Tibial artery (tissue), 4 donors: ENCODE results near the gene WASF2.

Source experiments
- DNase-seq, 2 donors: peaks; one replicate each; pipeline ENCODE4 v3.0.0-alpha.2; 2019
- H3K27ac ChIP-seq, 2 donors: fragments of 200-600 bp; sonication (generic) in 1 of 2; 1 replicate in 1 of 2; 2 replicates in 1 of 2; pipeline ENCODE4 v1.5.1; 2018 to 2019; ENCODE audit warnings: mild to moderate bottlenecking in 1 of 2
- H3K27me3 ChIP-seq, 2 donors: fragments of 200-600 bp; sonication (generic) in 1 of 2; one replicate each; pipeline versions ENCODE4 v1.5.1 to v1.6.0; 2016 to 2019
- H3K36me3 ChIP-seq, 3 donors: fragments of 200-600 bp; sonication (generic) in 2 of 3; one replicate each; pipeline ENCODE4 v1.5.1; 2016 to 2019; ENCODE audit warnings: mild to moderate bottlenecking in 2 of 3
- H3K4me1 ChIP-seq, 4 donors: fragments of 200-600 bp; sonication (generic) in 2 of 4; 1 replicate in 3 of 4; 2 replicates in 1 of 4; pipeline ENCODE4 v1.5.1; 2016 to 2019
- H3K4me3 ChIP-seq, 2 donors: fragments of 200-600 bp; sonication (generic) in 1 of 2; 1 replicate in 1 of 2; 2 replicates in 1 of 2; pipeline ENCODE4 v1.5.1; 2018 to 2019; ENCODE audit warnings: mild to moderate bottlenecking in 2 of 2
- H3K9me3 ChIP-seq, 3 donors: fragments of 200-600 bp; sonication (generic) in 1 of 3; one replicate each; pipeline ENCODE4 v1.5.1; 2016 to 2019
- intact Hi-C: fragments of 100-400 bp; cut with DNase I; formaldehyde crosslinking; loops from one replicate; pipeline ENCODE4 v1.15.0; 2023; ENCODE audit warnings: low total_unique reads
- TF ChIP-seq, protein P1 (sequence below), 2 experiments: fragments of 200-600 bp in 1 of 2; fragments of 450-650 bp in 1 of 2; IDR thresholded peaks; one replicate each; pipeline ENCODE4 v1.5.1; 2017 to 2019; ENCODE audit warnings: antibody characterized with exemption in 2 of 2, mild to moderate bottlenecking in 1 of 2, moderate library complexity in 1 of 2

The WASF2 gene

DNA sequence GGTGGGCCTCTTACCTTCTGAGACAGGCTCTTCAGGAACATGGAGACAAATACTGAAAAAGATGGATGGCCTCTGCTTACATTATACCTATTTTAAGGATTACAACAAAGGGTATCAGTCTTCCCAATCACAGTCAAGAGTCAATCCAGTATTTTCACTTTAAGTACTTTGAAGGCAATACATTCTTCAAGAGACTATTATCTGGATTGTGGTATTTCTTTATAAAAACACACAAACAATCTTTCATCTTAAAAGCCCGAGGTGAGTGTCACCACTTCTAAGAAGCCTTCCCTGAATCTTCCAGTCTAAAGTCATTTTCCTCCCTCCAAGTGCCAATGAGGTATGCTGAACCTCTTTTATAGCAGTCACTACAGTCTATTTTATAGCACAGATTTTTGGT, 45.3 kb downstream of the WASF2 start:
- no peak overlapping the region for H3K27ac ChIP-seq
- H3K36me3 ChIP-seq: peaks cover 6 to 18% (median 8%) of the 10 kb centered on the region in 3 donors
- no peaks in the 10 kb centered on the region for H3K9me3 ChIP-seq
- H3K4me3 ChIP-seq: no peak overlapping the region
- intact Hi-C loops: no loop called here
- H3K27me3 ChIP-seq: no peaks in the 10 kb centered on the region
- TF ChIP-seq, protein P1, sequence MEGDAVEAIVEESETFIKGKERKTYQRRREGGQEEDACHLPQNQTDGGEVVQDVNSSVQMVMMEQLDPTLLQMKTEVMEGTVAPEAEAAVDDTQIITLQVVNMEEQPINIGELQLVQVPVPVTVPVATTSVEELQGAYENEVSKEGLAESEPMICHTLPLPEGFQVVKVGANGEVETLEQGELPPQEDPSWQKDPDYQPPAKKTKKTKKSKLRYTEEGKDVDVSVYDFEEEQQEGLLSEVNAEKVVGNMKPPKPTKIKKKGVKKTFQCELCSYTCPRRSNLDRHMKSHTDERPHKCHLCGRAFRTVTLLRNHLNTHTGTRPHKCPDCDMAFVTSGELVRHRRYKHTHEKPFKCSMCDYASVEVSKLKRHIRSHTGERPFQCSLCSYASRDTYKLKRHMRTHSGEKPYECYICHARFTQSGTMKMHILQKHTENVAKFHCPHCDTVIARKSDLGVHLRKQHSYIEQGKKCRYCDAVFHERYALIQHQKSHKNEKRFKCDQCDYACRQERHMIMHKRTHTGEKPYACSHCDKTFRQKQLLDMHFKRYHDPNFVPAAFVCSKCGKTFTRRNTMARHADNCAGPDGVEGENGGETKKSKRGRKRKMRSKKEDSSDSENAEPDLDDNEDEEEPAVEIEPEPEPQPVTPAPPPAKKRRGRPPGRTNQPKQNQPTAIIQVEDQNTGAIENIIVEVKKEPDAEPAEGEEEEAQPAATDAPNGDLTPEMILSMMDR (IDR thresholded peaks at IDR 0.05): no peak
- H3K4me1 ChIP-seq: peaks cover 0 to 61% (median 15%) of the 10 kb centered on the region in 4 donors
- no peak for DNase-seq

DNA sequence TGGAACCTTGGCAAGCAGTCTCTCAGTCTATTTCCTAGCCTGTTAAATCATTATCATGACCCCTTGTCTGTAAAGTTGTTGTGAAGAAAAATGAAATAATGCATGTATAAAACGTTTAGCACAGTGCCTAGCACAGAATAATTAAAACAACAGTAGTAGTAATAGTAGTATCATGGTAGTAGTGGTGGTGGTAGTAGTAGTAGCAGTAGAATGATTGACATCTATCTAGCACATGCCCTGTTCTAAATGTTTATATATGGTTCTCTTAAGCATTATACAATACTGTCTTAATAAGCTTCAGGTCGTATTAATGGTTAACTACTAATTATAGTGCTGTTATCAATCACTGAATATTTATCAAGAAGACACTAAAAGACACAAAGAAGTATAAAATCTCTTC, 50.8 kb downstream of the WASF2 start:
- no peaks in the 10 kb centered on the region for H3K27me3 ChIP-seq
- intact Hi-C loops: loop anchor here (10.0 kb wide), 1 partner anchor 56 kb away; the partner anchor contains the start of gene WASF2
- H3K4me3 ChIP-seq: no peak overlapping the region
- no peaks in the 10 kb centered on the region for H3K9me3 ChIP-seq
- no peak for DNase-seq
- H3K36me3 ChIP-seq: peaks cover 5 to 13% (median 6%) of the 10 kb centered on the region in 3 donors
- peaks cover 0 to 72% (median 38%) of the 10 kb centered on the region in 4 donors for H3K4me1 ChIP-seq
- TF ChIP-seq, protein P1 (IDR thresholded peaks at IDR 0.05): no peak
- no peak overlapping the region for H3K27ac ChIP-seq

DNA sequence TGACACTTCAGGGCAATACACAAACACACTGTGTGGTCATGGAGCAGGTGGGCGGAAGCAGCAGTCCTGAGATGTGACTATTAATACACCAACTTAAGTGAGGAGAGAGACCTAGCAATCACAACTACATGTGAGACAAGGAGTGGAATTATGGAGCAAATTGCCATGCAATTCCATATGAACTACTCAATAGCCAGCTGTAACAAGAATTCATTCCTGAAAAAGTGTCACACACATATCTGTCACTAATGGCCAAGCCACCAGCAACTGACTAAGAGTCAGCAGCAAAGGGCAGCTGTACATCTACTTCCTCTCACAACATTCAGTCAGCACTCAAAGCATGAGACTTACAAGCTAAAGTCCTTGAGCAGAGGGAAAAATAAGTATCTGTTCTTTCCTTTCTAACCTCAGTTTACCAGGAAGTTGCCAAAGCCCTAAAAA, 51.3 kb downstream of the WASF2 start:
- H3K4me1 ChIP-seq: peaks cover 0 to 72% (median 44%) of the 10 kb centered on the region in 4 donors
- intact Hi-C loops: loop anchor here (10.0 kb wide), 1 partner anchor 56 kb away; the partner anchor contains the start of gene WASF2
- TF ChIP-seq, protein P1 (IDR thresholded peaks at IDR 0.05): no peak
- DNase-seq: no peak
- H3K27ac ChIP-seq: peak overlapping the region in 1 of 2 donors; percentile 3
- H3K36me3 ChIP-seq: peaks cover 5 to 13% (median 6%) of the 10 kb centered on the region in 3 donors
- H3K27me3 ChIP-seq: no peaks in the 10 kb centered on the region
- no peaks in the 10 kb centered on the region for H3K9me3 ChIP-seq
- H3K4me3 ChIP-seq: no peak overlapping the region

DNA sequence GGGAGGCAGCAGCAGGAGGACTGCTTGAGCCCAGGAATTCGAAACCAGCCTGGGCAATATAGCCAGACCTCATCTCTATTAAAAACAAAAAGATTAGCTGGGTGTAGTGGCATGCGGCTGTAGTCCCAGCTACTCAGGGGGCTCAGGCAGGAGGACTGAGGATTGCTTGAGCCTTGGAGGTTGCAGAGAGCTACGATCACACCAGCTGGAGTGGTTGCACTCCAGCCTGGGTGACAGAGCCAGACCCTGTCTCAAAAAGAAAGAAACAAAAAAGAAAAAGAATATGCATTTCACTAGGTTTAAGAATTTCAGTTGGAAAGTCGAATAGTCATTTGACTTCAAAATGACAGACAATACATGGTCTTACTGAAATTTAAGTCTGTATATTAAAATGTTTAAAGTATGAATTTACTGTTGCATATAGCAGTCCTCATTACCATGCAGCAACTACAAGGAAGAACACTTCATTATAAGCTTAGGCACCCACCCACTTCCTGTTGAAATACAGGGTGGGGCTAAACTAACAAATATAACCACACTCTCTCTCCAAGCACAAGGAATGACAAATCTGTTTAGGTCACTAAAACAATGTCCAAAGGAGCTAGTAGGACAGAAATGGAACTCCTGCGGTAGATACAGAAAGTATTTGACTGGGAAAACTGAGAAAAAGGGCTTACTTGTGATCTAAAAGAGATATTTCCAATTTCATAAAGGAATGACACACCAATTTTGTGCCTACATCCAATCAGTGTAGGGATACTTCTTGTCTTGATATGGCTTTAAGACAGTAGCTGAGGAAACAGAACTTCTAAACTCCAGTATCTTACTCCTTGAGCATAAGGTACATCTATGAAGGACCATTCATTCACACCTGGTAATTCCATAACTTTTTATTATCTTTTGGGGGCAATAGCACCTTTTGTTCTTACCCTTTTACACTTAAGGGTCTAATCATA, 53.5 kb downstream of the WASF2 start:
- peak in 1 of 2 donors; percentile 56 for DNase-seq
- Histone ChIP-seq H3K27me3 (no peaks in the 10 kb centered on the region), H3K27ac (peak overlapping the region; percentile 61 to 89), H3K36me3 (peaks cover 5 to 13% (median 6%) of the 10 kb centered on the region in 3 donors), H3K9me3 (no peaks in the 10 kb centered on the region), H3K4me1 (peaks cover 0 to 84% (median 57%) of the 10 kb centered on the region in 4 donors), H3K4me3 (peak overlapping the region; percentile 4 to 19)
- TF ChIP-seq, protein P1 (IDR thresholded peaks at IDR 0.05): no peak
- intact Hi-C loops: loop anchor here (10.0 kb wide), 1 partner anchor 58 kb away; the partner anchor contains the start of gene WASF2

DNA sequence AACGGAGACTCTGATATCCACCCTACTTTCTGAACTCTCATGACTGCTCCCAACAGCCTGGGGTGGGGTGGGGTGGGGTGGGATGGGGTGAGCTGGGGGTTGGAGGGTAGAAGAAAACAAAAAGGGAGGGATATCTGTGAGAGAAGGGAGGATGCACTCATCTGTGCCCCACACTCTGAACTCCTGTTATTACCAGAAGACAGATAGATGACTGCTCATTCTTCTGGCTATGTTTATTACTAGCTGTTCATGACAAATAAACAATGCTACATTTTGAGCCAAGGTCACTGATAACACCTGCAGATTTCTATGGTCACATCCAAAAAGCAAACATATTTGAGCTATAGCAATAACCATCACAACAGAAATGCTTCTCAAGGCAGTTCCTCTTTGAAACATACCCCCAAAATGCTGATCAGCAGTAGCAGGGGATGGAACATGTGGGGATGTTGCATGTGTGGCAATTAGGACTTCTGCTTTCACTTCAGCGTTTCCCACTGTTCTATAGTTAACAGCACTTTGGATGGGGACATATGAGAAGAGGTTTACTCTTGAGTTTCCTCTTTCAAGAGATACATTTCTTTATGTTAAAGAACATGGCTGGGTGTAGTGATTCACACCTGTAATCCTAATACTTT, 54.3 kb downstream of the WASF2 start:
- TF ChIP-seq, protein P1 (IDR thresholded peaks at IDR 0.05): no peak
- Histone ChIP-seq H3K4me3 (no peak overlapping the region), H3K4me1 (peaks cover 0 to 92% (median 63%) of the 10 kb centered on the region in 4 donors)

More for the DNA sequence above, 54.3 kb downstream of the WASF2 start:
- DNase-seq: no peak
- Histone ChIP-seq H3K27ac (peak overlapping the region; percentile 61 to 89), H3K9me3 (no peaks in the 10 kb centered on the region), H3K27me3 (no peaks in the 10 kb centered on the region), H3K36me3 (peaks cover 0 to 6% (median under 1%) of the 10 kb centered on the region in 3 donors)
- intact Hi-C loops: loop anchor here (10.0 kb wide), 1 partner anchor 59 kb away; the partner anchor contains the start of gene WASF2
